ENCODE measurements around the gene TBL1XR1.
A peak's percentile ranks its signal among the peaks of the same experiment; 100 is the strongest.

The TBL1XR1 gene

GRCh38 chr3:177197727-177198460 is 612 bp upstream of the TBL1XR1 start:
- H3K36me3 ChIP-seq = no peaks in the 10 kb centered on the region
- H3K4me1 ChIP-seq = peaks cover 0 to 28% (median 8%) of the 10 kb centered on the region in 4 donors
- no peaks in the 10 kb centered on the region for H3K27me3 ChIP-seq
- H3K4me3 ChIP-seq = peak overlapping the region; percentile 81 to 91
- intact Hi-C loops (cut with DNase I; ENCODE audit: low total_unique reads) = loop anchor here (1.0 to 10.0 kb wide), 4 partner anchors 162 to 1127 kb away; no protein-coding TSS in a partner anchor
- no peaks in the 10 kb centered on the region for H3K9me3 ChIP-seq
- peak overlapping the region; percentile 92 to 99 for H3K27ac ChIP-seq
- TF ChIP-seq CTCF (IDR thresholded peaks at IDR 0.05) = no peak
- no peak for DNase-seq

- no peaks in the 10 kb centered on the region for H3K27me3 ChIP-seq
- peaks cover 0 to 33% (median 10%) of the 10 kb centered on the region in 4 donors for H3K4me1 ChIP-seq
- intact Hi-C loops (cut with DNase I; ENCODE audit: low total_unique reads) = loop anchor here (10.0 kb wide), 3 partner anchors 398 to 1128 kb away; no protein-coding TSS in a partner anchor
- H3K9me3 ChIP-seq = no peaks in the 10 kb centered on the region
- H3K27ac ChIP-seq = peak overlapping the region; percentile 92 to 99
- no peak for TF ChIP-seq CTCF (IDR thresholded peaks at IDR 0.05)
- peak in 1 of 2 donors; percentile 34 for DNase-seq
- peak overlapping the region; percentile 81 to 91 for H3K4me3 ChIP-seq
- H3K36me3 ChIP-seq = no peaks in the 10 kb centered on the region
Observed at GRCh38 chr3:177196456-177197040, 734 bp downstream of the TBL1XR1 start.

GRCh38 chr3:177196008-177196455 is 1.2 kb downstream of the TBL1XR1 start:
- no peaks in the 10 kb centered on the region for H3K36me3 ChIP-seq
- no peak for TF ChIP-seq CTCF (IDR thresholded peaks at IDR 0.05)
- H3K27ac ChIP-seq = peak overlapping the region; percentile 92 to 99
- peak overlapping the region; percentile 81 to 91 for H3K4me3 ChIP-seq
- no peaks in the 10 kb centered on the region for H3K9me3 ChIP-seq
- DNase-seq = no peak
- H3K4me1 ChIP-seq = peaks cover 0 to 36% (median 13%) of the 10 kb centered on the region in 4 donors
- no peaks in the 10 kb centered on the region for H3K27me3 ChIP-seq
- intact Hi-C loops (cut with DNase I; ENCODE audit: low total_unique reads) = loop anchor here (10.0 kb wide), 3 partner anchors 399 to 1129 kb away; no protein-coding TSS in a partner anchor

- DNase-seq = no peak
- Histone ChIP-seq H3K9me3 (no peaks in the 10 kb centered on the region), H3K27me3 (no peaks in the 10 kb centered on the region), H3K27ac (peak overlapping the region; percentile 92 to 99), H3K36me3 (no peaks in the 10 kb centered on the region), H3K4me1 (peaks cover 0 to 42% (median 16%) of the 10 kb centered on the region in 4 donors), H3K4me3 (peak overlapping the region; percentile 81 to 91)
- TF ChIP-seq CTCF (IDR thresholded peaks at IDR 0.05) = no peak
- intact Hi-C loops (cut with DNase I; ENCODE audit: low total_unique reads) = loop anchor here (10.0 kb wide), 3 partner anchors 399 to 1129 kb away; no protein-coding TSS in a partner anchor
Observed at GRCh38 chr3:177195242-177195991, 1.9 kb downstream of the TBL1XR1 start.

- no peak for DNase-seq
- Histone ChIP-seq H3K27ac (peak overlapping the region; percentile 92 to 99), H3K4me1 (peaks cover 0 to 46% (median 16%) of the 10 kb centered on the region in 4 donors), H3K9me3 (no peaks in the 10 kb centered on the region), H3K36me3 (no peaks in the 10 kb centered on the region), H3K4me3 (peak overlapping the region; percentile 81 to 91), H3K27me3 (no peaks in the 10 kb centered on the region)
- TF ChIP-seq CTCF (IDR thresholded peaks at IDR 0.05) = no peak
- intact Hi-C loops (cut with DNase I; ENCODE audit: low total_unique reads) = loop anchor here (10.0 kb wide), 3 partner anchors 401 to 1131 kb away; no protein-coding TSS in a partner anchor
Observed at GRCh38 chr3:177194299-177194698, 3.0 kb downstream of the TBL1XR1 start.

Data from tibial artery (tissue), 4 donors.